PFSK-1 (cell line): Measurements from ENCODE around the gene MAPK4.

Experiments
- FOXP2 ChIP-seq: optimal IDR thresholded peaks from 2 replicates; pipeline ENCODE3; 2011; ENCODE audit warnings: borderline replicate concordance, control low read depth, inconsistent platforms; ENCODE audit not compliant: insufficient read depth; ENCODE audit errors: extremely low read length, extremely low read depth
- POLR2AphosphoS5 ChIP-seq: IDR thresholded peaks from 2 replicates; pipeline ENCODE4 v1.6.1; 2012; ENCODE audit warnings: low read depth, mild to moderate bottlenecking, control low read depth, low read length, moderate library complexity
- SIN3A ChIP-seq: IDR thresholded peaks from 2 replicates; pipeline ENCODE4 v1.6.1; 2012; ENCODE audit warnings: mild to moderate bottlenecking, low read length, moderate library complexity, borderline replicate concordance; ENCODE audit not compliant: insufficient read depth

DNA sequence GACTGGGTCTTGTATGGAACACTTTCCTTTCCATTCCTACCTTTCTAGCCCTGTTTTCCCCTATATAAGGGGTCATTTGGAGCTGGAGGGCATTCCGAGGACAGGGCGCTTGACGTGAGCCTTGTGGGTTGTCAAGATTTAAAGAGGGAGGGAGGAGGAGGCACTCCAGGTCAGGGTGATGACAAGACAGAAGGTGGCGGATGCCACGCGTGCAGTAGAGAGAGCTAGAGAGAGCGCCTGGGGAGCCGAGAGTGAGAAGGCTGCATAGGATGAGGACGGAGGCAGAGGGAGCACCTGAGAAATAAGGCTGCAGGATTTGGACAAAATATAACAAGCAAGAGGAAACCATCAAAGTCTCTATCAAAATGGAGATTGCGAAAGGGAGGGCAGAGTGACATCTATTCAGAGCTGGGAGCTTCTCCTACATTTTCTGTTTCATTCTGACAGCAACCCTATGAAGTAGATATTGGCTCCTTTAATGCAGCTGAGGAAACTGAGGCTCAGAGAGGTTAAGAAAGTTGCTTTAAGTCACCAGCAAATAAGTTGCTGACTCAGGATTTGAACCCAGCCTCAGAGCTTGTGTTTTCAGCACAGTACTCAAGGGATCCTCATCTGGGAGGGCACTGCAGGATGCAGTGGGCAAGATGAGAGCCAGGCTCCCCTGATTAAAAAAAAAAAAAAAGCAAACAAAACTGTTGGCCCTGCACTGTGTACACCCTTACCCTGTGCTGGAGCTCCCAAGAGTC lies 135.7 kb downstream of the MAPK4 start:
- TF ChIP-seq SIN3A = no peak
- no peak for TF ChIP-seq FOXP2
- TF ChIP-seq POLR2AphosphoS5 = no peak
